ENCODE results near the gene ASCC3.
"Not testable (repeated sequence)": the region's sequence is repeated elsewhere in the genome, so short reads cannot be mapped to it uniquely, and the experiment has no call there.

ASCC3 gene

GRCh38 chr6:100657678-100658330 is 223.3 kb downstream of the ASCC3 start:
- peak; percentile 42 for DNase-seq

- not testable (repeated sequence) for DNase-seq
These were observed 240.0 kb downstream of the ASCC3 start for GRCh38 chr6:100641147-100641546.

DNA sequence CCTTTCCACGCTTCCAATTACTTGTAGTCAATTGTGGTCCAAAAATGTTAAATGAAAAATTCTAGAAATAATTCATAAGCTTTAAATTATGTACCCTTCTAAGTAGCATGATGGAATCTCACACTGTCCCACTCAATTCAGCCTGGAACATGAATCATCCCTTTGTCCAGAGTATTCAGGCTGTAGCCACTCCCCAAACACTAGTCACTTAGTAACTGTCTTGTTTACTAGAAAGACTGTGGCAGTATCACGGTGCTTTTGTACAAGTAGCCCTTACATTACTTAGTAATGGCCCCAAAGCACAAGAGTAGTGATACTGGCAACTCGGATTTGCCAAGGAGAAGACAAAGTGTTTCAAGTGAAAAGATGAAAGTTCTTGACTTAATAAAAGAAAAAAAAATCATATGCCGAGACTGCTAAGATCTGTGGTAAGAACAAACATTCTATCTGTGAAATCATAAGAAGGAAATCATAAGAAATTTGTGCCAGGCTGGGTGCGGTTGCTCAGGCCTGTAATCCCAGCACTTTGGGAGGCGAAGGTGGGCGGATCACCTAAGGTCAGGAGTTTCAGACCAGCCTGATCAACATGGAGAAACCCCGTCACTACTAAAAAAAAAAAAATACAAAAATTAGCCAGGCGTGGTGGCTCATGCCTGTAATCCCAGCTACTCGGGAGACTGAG is 247.9 kb downstream of the ASCC3 start:
- peak; percentile 85 for DNase-seq

DNA sequence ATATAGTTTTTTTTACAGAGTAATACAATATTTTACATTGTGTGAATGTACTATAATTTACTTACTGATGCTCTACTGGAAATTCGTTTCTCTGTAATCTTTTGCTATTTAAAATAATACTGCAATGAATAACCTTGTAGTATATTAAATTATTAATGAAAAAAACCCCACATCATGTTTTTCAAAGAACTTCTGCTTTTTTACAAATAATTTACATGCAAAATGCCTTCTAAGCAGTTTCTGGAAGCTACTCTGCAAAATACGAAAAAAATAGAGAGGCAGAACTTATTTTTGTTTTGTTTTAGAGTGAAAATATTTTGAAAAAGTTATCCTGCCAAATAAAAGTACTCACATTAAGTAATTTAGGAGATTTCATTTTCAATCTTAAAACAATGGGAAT is 250.6 kb downstream of the ASCC3 start:
- DNase-seq = no peak

- DNase-seq = no peak
These were observed 253.0 kb downstream of the ASCC3 start for GRCh38 chr6:100627911-100628758.

GRCh38 chr6:100626721-100627120 is 254.4 kb downstream of the ASCC3 start:
- DNase-seq = no peak

GRCh38 chr6:100622907-100623692 is 258.0 kb downstream of the ASCC3 start:
- peak; percentile 71 for DNase-seq

- DNase-seq = peak; percentile 96
These were observed 260.9 kb downstream of the ASCC3 start for GRCh38 chr6:100620085-100620840.

DNA sequence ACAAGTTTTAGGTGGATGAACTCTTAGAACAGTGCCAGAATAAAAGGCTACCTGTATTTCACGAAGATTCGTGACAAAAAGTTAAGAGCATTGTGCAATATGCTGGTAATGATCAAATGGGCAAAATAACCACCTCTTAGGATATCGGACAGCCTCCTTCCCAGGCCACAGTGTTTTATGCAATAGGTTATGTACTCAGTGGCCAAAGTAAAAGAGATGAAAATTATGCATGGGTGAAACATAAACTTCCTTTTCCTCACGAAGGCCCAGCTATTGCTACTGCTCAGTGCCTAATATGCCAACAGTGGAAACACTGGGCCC is 262.8 kb downstream of the ASCC3 start:
- DNase-seq = no peak

DNA sequence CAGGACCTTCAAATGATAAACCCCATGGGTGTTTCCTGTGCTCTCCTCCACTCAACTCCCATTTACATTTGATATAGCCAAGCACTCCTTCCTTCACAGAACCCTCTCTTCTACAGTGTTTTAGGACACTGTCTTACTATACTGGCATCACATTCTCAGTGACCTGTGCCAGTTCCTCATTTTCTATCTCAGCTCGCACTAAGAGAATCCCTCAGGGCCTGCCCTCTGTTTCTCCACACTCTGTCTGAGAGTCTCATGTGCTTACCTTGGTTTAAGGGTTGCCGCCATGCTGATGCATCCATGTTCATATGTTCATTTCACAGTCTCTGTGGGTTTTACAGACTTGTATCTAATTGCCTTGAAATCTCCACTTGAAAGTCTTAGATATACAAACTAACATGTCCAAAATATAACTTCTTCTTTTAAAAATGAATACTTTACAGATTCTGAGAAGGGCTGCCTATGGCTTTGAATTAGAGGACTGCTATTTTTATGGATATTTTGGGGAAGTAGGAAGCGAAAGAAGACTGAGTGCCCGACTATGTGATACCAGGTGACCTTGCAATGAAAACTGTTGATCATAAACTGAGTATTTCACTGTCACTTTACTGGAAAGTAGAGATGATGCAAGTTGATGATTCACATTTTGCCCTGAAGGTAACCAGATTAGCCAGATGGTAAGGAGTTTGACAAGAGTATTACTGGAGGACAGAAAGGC is 263.3 kb downstream of the ASCC3 start:
- peak; percentile 28 for DNase-seq

DNA sequence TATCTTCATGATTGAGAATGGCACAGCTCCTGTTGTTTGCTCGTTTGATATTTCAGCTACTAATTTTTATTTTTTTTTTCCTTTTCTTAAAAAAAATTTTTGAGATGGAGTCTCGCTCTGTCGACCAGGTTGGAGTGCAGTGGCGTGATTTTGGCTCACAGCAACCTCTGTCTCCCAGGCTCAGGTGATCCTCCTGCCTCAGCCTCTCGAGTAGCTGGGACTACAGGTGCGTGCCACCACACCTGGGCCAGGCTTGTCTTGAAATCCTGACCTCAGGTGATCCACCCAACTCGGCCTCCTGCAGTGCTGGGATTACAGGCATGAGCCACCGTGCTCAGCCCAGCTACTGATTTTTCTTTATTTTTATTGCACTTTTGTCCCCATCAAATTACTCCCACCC is 266.2 kb downstream of the ASCC3 start:
- DNase-seq = no peak

GRCh38 chr6:100614386-100614785 is 266.7 kb downstream of the ASCC3 start:
- no peak for DNase-seq

DNA sequence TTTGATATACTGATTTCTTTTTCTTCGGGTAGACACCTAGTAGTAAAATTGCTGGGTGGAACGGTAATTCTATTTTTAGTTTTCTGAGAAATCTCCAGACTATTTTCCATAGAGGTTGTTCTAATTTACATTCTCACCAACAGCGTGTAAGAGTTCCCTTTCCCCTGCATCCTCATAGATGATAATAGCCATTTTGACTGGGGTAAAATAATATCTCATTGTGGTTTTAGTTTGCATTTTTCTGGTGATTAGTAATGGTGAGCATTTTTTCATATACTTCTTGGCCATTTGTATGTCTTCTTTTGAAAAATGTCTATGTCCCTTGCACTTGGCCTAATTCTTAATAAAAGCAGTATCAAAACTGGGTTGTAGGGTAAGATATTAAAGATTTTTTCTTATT is 267.5 kb downstream of the ASCC3 start:
- peak; percentile 76 for DNase-seq

GRCh38 chr6:100612094-100612493 is 269.0 kb downstream of the ASCC3 start:
- peak; percentile 85 for DNase-seq

DNA sequence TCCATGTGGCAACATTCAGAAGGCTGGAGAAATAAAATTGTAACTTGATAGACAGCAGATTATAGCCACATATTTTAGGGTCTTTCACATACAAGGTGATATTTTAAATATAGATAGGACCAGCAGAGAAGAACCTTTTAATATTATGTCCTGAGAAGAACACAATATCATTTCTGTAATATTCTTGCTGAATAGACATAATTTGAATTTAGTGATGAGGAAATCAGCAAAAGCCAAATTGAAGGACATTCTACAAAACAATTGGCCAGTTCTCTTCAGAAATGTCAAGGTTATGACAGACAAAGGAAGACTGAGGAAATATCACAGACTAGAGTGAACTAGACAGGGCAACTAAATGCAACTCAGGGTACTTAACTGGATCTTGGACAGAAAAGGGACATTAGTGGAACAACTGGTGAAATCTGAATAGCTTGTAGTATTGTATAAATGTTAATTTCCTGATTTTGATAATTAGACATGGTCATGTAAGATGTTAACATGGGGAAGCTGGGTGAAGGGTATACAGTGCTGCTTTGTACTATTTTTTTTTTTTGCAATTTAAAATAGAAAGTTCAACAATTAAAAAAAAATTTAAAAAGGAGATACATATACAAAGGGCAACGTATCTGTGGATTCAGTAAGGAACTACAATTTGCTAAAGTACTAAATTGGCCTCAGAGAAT is 281.9 kb downstream of the ASCC3 start:
- no peak for DNase-seq

DNA sequence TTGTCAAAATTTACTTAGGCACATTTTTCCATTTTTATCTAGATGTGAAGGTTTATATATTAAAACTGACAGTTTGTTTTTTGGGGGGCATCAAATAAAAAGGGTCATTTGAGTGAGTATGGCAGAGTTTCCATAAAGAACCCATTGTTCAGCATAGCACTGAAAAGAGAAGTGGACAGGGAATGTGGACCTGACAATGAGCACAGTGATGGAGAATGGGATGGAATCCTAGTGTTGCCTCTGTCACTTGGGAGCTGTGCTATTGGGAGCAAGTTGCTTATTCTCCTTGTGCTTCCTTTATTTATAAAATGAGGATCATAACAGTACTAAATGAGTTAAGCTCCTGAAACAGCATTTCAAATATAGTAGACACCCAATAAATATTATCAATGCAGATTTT is 285.7 kb downstream of the ASCC3 start:
- DNase-seq = no peak

DNA sequence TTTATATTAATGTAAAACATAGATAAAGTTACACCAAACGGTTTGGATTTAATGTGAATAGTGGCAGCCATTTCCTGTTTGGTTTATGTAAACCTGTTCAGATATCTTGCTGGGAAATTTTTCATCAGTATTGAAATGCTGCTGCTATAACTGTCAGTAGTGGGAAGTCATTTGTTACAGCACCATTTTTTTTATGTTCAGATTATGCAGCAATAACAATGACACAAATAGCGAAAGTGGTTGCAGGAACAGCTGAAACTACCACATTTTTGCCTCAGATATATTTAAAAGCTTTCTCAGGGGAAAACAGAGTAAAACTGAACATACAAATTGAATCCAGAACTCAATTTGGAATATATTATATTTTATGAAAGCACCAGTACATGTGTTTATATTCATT is 287.6 kb downstream of the ASCC3 start:
- DNase-seq = peak; percentile 24

DNA sequence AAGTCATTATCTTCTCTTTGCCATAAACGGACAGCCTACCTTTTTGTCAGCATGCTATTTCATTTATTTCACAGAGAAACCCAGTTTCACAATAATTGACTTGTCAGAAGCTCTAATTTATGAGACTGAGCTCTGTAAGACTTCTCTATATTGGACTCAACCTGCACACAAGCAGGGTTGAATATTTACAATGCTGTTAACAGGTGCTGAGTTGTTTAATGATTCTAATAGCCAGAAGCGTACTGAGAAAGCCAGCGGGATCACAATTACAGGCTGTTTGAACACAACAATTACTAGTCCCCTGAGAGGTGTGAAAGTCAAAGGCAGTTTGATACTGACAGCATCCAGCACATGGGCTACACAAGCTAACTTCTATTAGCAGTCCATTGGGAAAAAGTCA is 288.2 kb downstream of the ASCC3 start:
- no peak for DNase-seq

- DNase-seq = no peak
These were observed 303.7 kb downstream of the ASCC3 start for GRCh38 chr6:100577425-100577824.

GRCh38 chr6:100575921-100576320 is 305.2 kb downstream of the ASCC3 start:
- DNase-seq = no peak

GRCh38 chr6:100574836-100575235 is 306.3 kb downstream of the ASCC3 start:
- DNase-seq = no peak

Measured in fibroblast of skin of right biceps (primary cell).